ENCODE data around the gene ITIH3.
A peak's percentile ranks its signal among the peaks of the same experiment; 100 is the strongest.

The ITIH3 gene

GRCh38 chr3:52793702-52794611 is 639 bp upstream of the ITIH3 start:
- TF ChIP-seq, protein P1, sequence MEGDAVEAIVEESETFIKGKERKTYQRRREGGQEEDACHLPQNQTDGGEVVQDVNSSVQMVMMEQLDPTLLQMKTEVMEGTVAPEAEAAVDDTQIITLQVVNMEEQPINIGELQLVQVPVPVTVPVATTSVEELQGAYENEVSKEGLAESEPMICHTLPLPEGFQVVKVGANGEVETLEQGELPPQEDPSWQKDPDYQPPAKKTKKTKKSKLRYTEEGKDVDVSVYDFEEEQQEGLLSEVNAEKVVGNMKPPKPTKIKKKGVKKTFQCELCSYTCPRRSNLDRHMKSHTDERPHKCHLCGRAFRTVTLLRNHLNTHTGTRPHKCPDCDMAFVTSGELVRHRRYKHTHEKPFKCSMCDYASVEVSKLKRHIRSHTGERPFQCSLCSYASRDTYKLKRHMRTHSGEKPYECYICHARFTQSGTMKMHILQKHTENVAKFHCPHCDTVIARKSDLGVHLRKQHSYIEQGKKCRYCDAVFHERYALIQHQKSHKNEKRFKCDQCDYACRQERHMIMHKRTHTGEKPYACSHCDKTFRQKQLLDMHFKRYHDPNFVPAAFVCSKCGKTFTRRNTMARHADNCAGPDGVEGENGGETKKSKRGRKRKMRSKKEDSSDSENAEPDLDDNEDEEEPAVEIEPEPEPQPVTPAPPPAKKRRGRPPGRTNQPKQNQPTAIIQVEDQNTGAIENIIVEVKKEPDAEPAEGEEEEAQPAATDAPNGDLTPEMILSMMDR (IDR thresholded peaks at IDR 0.05; ENCODE audit: control extremely low read depth, extremely low read depth, low read depth, missing control alignments): no peak
- POLR2A ChIA-PET: no interaction called here
- CTCF ChIA-PET: interaction anchor here (1.1 to 2.2 kb wide), 2 partner anchors 25 to 27 kb away, joined by 3 to 7 read pairs; no protein-coding TSS in a partner anchor
- no peak for DNase-seq (ENCODE audit: extremely low spot score)

DNA sequence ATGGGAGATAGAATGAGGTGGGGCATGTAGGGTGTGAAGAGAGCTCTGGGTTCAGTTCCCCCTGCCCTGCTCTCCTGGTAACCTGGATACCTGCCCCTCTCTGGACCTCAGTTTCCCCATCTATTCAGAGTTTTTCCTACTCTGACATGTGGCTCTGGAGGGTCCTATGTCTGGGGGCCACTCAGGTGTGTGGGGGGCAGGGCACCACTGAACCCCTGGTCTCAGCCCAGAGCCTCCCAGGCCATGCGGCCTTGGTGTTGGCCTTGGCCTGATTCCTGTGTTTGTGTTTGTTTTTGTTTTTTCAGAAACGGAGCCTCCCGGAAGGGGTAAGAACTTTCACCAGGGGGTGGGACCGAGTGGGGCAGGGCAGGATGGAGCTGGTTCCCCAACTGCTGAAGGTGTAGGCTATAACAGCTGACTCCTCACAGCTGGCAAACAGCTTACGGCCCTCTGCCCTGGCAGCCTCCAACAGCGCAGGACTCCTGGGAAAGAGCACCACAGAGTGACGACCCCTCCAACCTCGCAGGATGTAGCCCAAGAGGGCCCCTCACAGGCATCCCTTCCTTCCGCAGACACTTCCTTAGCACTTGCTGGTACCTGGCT is 803 bp downstream of the ITIH3 start:
- ChIA-PET CTCF (interaction anchor here (1.3 to 1.6 kb wide), 2 partner anchors 21 to 28 kb away, joined by 3 read pairs; no protein-coding TSS in a partner anchor), POLR2A (no interaction called here)
- TF ChIP-seq, protein P1 (IDR thresholded peaks at IDR 0.05; ENCODE audit: control extremely low read depth, extremely low read depth, low read depth, missing control alignments): no peak
- DNase-seq (ENCODE audit: extremely low spot score): no peak

GRCh38 chr3:52796411-52796810 is 1.8 kb downstream of the ITIH3 start:
- POLR2A ChIA-PET: no interaction called here
- CTCF ChIA-PET: no interaction called here
- TF ChIP-seq, protein P1 (IDR thresholded peaks at IDR 0.05; ENCODE audit: control extremely low read depth, extremely low read depth, low read depth, missing control alignments): no peak
- DNase-seq (ENCODE audit: extremely low spot score): no peak

DNA sequence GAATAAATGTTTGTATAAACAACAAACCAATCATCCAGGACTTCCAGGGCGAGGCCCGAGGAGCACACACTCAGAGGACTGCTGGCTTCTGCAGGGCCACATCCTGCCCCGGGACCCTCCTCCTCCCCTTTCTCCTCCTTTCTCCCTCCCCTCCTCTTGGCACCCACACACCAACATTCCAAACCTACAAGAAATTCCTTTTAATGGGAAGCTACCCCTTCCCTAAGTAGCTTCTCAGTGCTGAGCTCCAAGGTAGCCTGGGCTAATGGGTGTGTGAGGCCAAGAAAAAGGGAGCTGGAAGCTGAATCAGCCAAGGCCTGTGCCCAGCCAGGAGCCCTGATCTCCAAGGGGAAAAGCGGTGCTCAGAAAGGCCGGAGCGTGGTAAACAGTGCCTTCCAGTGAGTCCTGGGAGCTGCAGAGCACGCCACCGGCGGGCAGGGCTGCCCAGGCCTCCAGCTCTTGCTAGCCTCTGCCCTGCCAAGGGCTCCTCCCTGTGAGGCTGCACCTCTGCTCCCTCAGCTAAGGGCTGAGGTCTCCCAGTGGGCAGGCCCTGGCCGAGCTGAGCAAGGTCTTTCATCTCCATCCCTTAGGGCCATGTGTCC is 3.9 kb downstream of the ITIH3 start:
- TF ChIP-seq, protein P1 (IDR thresholded peaks at IDR 0.05; ENCODE audit: control extremely low read depth, extremely low read depth, low read depth, missing control alignments): no peak
- ChIA-PET POLR2A (no interaction called here), CTCF (interaction anchor here (0.7 to 2.9 kb wide), 23 partner anchors 9 to 437 kb away, joined by 3 to 16 read pairs (median 6); partner anchors contain the start of gene MUSTN1)
- no peak for DNase-seq (ENCODE audit: extremely low spot score)

DNA sequence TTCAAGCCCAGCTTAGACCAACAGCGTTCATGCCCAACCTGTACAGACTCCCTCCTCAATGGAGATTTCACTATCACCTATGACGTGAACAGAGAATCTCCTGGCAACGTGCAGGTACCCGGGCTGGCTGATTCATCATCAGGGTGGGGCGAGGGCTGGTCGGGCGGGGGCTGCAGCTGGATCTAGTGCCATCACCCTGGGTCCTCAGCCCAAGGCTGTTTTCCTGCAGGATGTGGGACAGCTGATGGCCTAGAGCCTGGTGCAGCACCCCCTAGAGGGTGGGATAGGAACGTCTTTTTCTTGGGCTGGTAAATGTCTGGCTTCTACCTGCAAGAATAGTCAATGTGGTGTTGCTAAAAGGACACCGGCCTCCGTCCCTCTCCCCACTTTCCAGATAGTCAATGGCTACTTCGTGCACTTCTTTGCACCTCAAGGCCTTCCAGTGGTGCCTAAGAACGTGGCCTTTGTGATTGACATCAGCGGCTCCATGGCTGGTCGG is 4.4 kb downstream of the ITIH3 start:
- TF ChIP-seq, protein P1 (IDR thresholded peaks at IDR 0.05; ENCODE audit: control extremely low read depth, extremely low read depth, low read depth, missing control alignments): peak; percentile 40
- DNase-seq (ENCODE audit: extremely low spot score): peak; percentile 72
- POLR2A ChIA-PET: no interaction called here

DNA sequence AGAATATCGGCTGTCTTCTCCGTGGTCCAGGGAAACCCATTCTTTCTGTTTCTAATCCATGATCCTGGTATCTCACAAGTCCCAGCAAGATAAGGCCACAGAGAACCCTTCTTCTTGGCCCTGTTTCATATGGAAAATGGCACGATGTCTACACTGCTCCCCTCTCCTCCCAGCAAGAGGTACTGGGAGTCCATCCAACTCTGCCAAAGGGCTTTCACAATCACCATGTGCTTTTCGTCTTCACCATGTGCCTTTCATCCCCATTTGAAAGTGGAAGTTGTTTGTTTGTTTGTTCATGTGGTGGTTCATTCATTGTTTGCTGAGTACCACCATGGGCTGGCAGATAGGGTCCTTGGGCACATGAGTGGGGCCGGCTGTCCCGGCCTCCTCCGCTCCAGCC is 5.5 kb downstream of the ITIH3 start:
- POLR2A ChIA-PET: no interaction called here
- DNase-seq (ENCODE audit: extremely low spot score): no peak
- CTCF ChIA-PET: interaction anchor here (1.4 to 2.9 kb wide), 7 partner anchors 9 to 178 kb away, joined by 3 to 16 read pairs (median 5); no protein-coding TSS in a partner anchor
- TF ChIP-seq, protein P1 (IDR thresholded peaks at IDR 0.05; ENCODE audit: control extremely low read depth, extremely low read depth, low read depth, missing control alignments): no peak

More for the DNA sequence above, 4.4 kb downstream of the ITIH3 start:
- CTCF ChIA-PET: interaction anchor here (0.7 to 2.9 kb wide), 23 partner anchors 9 to 437 kb away, joined by 3 to 16 read pairs (median 6); partner anchors contain the start of gene MUSTN1
